B cell (primary cell): ENCODE results near the gene ELP2.
"Not testable (repeated sequence)": the region's sequence is repeated elsewhere in the genome, so short reads cannot be mapped to it uniquely, and the experiment has no call there.

Experiments
- EZH2 ChIP-seq: IDR thresholded peaks from 2 replicates; pipeline ENCODE4 v1.6.1; 2012; ENCODE audit warnings: borderline replicate concordance, low read depth, mild to moderate bottlenecking, moderate library complexity, low read length; ENCODE audit not compliant: insufficient read depth, poor library complexity, severe bottlenecking
- TF ChIP-seq, protein P1 (sequence below): fragments of 200-600 bp; IDR thresholded peaks from one replicate; pipeline ENCODE4 v1.8.0; 2022; ENCODE audit warnings: antibody characterized with exemption, mild to moderate bottlenecking

DNA sequence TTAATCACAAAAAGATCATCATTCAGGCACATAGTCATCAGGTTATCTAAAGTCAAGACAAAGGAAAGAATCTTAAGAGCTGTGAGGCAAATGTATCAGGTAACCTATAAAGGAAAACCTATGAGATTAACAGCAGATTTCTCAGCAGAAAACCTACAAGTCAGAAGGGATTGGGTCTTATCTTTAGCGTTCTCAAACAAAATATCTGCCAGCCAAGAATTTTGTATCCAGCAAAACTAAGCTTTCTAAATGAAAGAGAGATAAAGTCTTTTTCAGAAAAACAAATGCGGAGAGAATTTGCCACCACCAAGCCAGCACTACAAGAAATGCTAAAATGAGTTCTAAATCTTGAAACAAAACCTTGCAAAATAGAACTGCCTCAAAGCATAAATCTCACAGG lies 48.6 kb upstream of the ELP2 start:
- TF ChIP-seq, protein P1, sequence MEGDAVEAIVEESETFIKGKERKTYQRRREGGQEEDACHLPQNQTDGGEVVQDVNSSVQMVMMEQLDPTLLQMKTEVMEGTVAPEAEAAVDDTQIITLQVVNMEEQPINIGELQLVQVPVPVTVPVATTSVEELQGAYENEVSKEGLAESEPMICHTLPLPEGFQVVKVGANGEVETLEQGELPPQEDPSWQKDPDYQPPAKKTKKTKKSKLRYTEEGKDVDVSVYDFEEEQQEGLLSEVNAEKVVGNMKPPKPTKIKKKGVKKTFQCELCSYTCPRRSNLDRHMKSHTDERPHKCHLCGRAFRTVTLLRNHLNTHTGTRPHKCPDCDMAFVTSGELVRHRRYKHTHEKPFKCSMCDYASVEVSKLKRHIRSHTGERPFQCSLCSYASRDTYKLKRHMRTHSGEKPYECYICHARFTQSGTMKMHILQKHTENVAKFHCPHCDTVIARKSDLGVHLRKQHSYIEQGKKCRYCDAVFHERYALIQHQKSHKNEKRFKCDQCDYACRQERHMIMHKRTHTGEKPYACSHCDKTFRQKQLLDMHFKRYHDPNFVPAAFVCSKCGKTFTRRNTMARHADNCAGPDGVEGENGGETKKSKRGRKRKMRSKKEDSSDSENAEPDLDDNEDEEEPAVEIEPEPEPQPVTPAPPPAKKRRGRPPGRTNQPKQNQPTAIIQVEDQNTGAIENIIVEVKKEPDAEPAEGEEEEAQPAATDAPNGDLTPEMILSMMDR, result not testable (repeated sequence)
- TF ChIP-seq EZH2, result not testable (repeated sequence)
